Panc1 (cell line): ENCODE data around the gene N4BP2L1.

Experiments
- CTCF ChIP-seq: fragments of 450-650 bp; IDR thresholded peaks from 2 replicates; pipeline ENCODE4 v1.5.1; 2017; ENCODE audit warnings: mild to moderate bottlenecking
- POLR2AphosphoS5 ChIP-seq: IDR thresholded peaks from 2 replicates; pipeline ENCODE4 v1.6.1; 2012; ENCODE audit warnings: mild to moderate bottlenecking, low read depth, low read length, moderate library complexity
- REST ChIP-seq, 2 experiments: IDR thresholded peaks; 2 replicates each; pipeline ENCODE4 v1.6.1; 2011 to 2012; ENCODE audit warnings: low read depth in 2 of 2, control low read depth in 1 of 2, low read length in 1 of 2, mild to moderate bottlenecking in 1 of 2, moderate library complexity in 1 of 2; ENCODE audit not compliant: insufficient read depth in 1 of 2
- SIN3A ChIP-seq: IDR thresholded peaks from 2 replicates; pipeline ENCODE4 v1.6.1; 2012; ENCODE audit warnings: low read depth, mild to moderate bottlenecking, low read length, moderate library complexity, borderline replicate concordance; ENCODE audit not compliant: insufficient read depth
- TCF7L2 ChIP-seq: IDR thresholded peaks from 2 replicates; pipeline ENCODE4 v1.6.1; 2011; ENCODE audit warnings: mild to moderate bottlenecking, low read depth, low read length, inconsistent platforms

- TF ChIP-seq POLR2AphosphoS5 (no peak), SIN3A (no peak), CTCF (no peak), REST (IDR thresholded peaks at IDR 0.05; ENCODE audit: insufficient read depth in 1 of 2, low read depth in 2 of 2, low read length in 1 of 2) (no peak), TCF7L2 (no peak)
Measured at GRCh38 chr13:32476892-32477291, 49.0 kb upstream of the N4BP2L1 start.
